Hepatocyte (in vitro differentiated cells): ENCODE results near the gene PCGF1. TPM values are rescaled to one million over a fixed set of nuclear protein-coding genes. Genes with fewer than 3 reads are reported as not detected.
A peak's percentile ranks its signal among the peaks of the same experiment; 100 is the strongest.

Experiments used
- DNase-seq: peaks from one replicate; pipeline ENCODE4 v3.0.0-alpha.2; 2016; ENCODE audit warnings: low spot score
- H2AFZ ChIP-seq: fragments of 200-600 bp; sonication (generic); 2 replicates; pipeline ENCODE4 v1.6.0; 2016; ENCODE audit warnings: antibody characterized with exemption, mild to moderate bottlenecking
- H3K27ac ChIP-seq: fragments of 200-600 bp; sonication (generic); 2 replicates; pipeline ENCODE4 v1.5.1; 2016; ENCODE audit warnings: mild to moderate bottlenecking
- H3K27me3 ChIP-seq: fragments of 200-600 bp; sonication (generic); 2 replicates; pipeline ENCODE4 v1.6.1; 2016
- H3K36me3 ChIP-seq: fragments of 200-600 bp; sonication (generic); replicated peaks from 2 replicates; pipeline ENCODE4 v1.5.1; 2016; ENCODE audit warnings: low read depth; ENCODE audit not compliant: insufficient read depth
- H3K4me1 ChIP-seq: fragments of 200-600 bp; sonication (generic); 2 replicates; pipeline ENCODE4 v1.5.1; 2016; ENCODE audit warnings: mild to moderate bottlenecking, moderate library complexity; ENCODE audit not compliant: insufficient read depth
- H3K4me2 ChIP-seq: fragments of 200-600 bp; sonication (generic); 2 replicates; pipeline ENCODE4 v1.6.0; 2016
- H3K4me3 ChIP-seq: fragments of 200-600 bp; sonication (generic); 2 replicates; pipeline ENCODE4 v1.5.1; 2016; ENCODE audit warnings: mild to moderate bottlenecking
- H3K79me2 ChIP-seq: fragments of 200-600 bp; sonication (generic); 2 replicates; pipeline ENCODE4 v1.6.0; 2017; ENCODE audit warnings: mild to moderate bottlenecking
- H3K9me2 ChIP-seq: fragments of 200-600 bp; sonication (generic); replicated peaks from 2 replicates; pipeline ENCODE4 v1.6.0; 2017; ENCODE audit warnings: mild to moderate bottlenecking; ENCODE audit not compliant: insufficient read depth
- H3K9me3 ChIP-seq: fragments of 200-600 bp; sonication (generic); 2 replicates; pipeline ENCODE4 v1.5.1; 2016; ENCODE audit warnings: low read depth, mild to moderate bottlenecking
- H4K20me1 ChIP-seq: fragments of 200-600 bp; sonication (generic); 2 replicates; pipeline ENCODE4 v1.6.0; 2016; ENCODE audit warnings: mild to moderate bottlenecking; ENCODE audit not compliant: insufficient read depth, poor library complexity, severe bottlenecking
- CTCF ChIP-seq: fragments of 200-600 bp; sonication (generic); IDR thresholded peaks from 2 replicates; pipeline ENCODE4 v1.5.1; 2016; ENCODE audit warnings: antibody characterized with exemption, mild to moderate bottlenecking; ENCODE audit not compliant: poor library complexity
- EZH2 ChIP-seq: fragments of 200-600 bp; sonication (generic); IDR thresholded peaks from 2 replicates; pipeline ENCODE4 v1.6.1; 2016; ENCODE audit warnings: antibody characterized with exemption, mild to moderate bottlenecking, borderline replicate concordance
- EZH2phosphoT487 ChIP-seq: fragments of 200-600 bp; sonication (generic); IDR thresholded peaks from one replicate; pipeline ENCODE4 v1.6.1; 2018; ENCODE audit warnings: antibody characterized with exemption, mild to moderate bottlenecking, low read depth, moderate library complexity; ENCODE audit not compliant: unreplicated experiment, severe bottlenecking
- WGBS: methylation state at CpG from one replicate; pipeline ENCODE4 v1.1.6; 2016; ENCODE audit warnings: low lambda C conversion rate; ENCODE audit errors: missing lambda C conversion rate; 5-methylcytosine and 5-hydroxymethylcytosine counted together
- polyA plus RNA-seq: library from polyadenylated mRNA; unstranded; fragments of >200 nt; fragmentation: Nextera tagmentation; extraction: Ambion mirVana; gene quantifications from 2 replicates; pipeline ENCODE4 v1.2.1, GENCODE V29; 2016
- total RNA-seq: library from RNA; depleted of rRNA; stranded (reverse); fragments of >200 nt; gene quantifications from 2 replicates; pipeline ENCODE4 v1.2.3, GENCODE V29; 2014

The PCGF1 gene
- total and polyA plus RNA-seq, 2 experiments from 2014 or later = 10.6 to 30.2 TPM

- TF ChIP-seq EZH2 = no peak
- no peak for TF ChIP-seq EZH2phosphoT487
- TF ChIP-seq CTCF = no peak
- no peak overlapping the region for H3K4me3 ChIP-seq
- H3K79me2 ChIP-seq = no peaks in the 10 kb centered on the region
- no peak overlapping the region for H2AFZ ChIP-seq
- WGBS = 73% methylated on average over 3 of the region's 3 CpGs
- no peaks in the 10 kb centered on the region for H4K20me1 ChIP-seq
- H3K36me3 ChIP-seq = no peaks in the 10 kb centered on the region
- no peaks in the 10 kb centered on the region for H3K9me2 ChIP-seq
- no peak overlapping the region for H3K4me2 ChIP-seq
- no peaks in the 10 kb centered on the region for H3K27me3 ChIP-seq
- H3K27ac ChIP-seq = no peak overlapping the region
- H3K9me3 ChIP-seq = no peaks in the 10 kb centered on the region
- H3K4me1 ChIP-seq = peaks cover 5% of the 10 kb centered on the region
- no peak for DNase-seq
Measured at GRCh38 chr2:74546004-74546403, 38.5 kb upstream of the PCGF1 start.

DNA sequence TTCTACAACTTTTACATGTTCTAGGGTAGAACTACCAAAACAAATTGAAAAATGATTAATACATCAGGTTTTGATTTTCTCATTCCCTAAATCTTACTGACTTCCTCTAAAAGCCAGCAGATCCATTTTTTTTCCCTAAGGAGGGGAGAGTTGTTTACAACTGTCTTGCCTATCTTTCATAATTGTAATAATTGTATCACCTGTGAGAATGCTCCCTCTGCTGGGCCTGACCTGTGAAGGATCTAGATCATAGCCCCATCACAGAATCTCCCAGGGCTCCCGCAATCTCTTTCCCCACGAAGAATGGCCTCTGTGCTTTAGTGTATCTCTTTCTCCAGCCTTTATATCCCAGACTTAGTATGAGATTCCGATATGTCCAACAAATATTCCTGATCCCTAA, 37.1 kb upstream of the PCGF1 start:
- no peak for DNase-seq

GRCh38 chr2:74542978-74543377, 35.5 kb upstream of the PCGF1 start:
- H3K4me2 ChIP-seq = no peak overlapping the region
- 96% methylated on average over 1 of the region's 1 CpG for WGBS
- no peaks in the 10 kb centered on the region for H3K27me3 ChIP-seq
- H3K27ac ChIP-seq = no peak overlapping the region
- no peaks in the 10 kb centered on the region for H3K79me2 ChIP-seq
- H3K9me2 ChIP-seq = no peaks in the 10 kb centered on the region
- no peaks in the 10 kb centered on the region for H3K36me3 ChIP-seq
- H3K9me3 ChIP-seq = no peaks in the 10 kb centered on the region
- DNase-seq = no peak
- no peak for TF ChIP-seq EZH2
- no peak for TF ChIP-seq CTCF
- no peak for TF ChIP-seq EZH2phosphoT487
- H4K20me1 ChIP-seq = no peaks in the 10 kb centered on the region
- H3K4me3 ChIP-seq = no peak overlapping the region
- H2AFZ ChIP-seq = no peak overlapping the region
- no peaks in the 10 kb centered on the region for H3K4me1 ChIP-seq

More for the DNA sequence above, 37.1 kb upstream of the PCGF1 start:
- H4K20me1 ChIP-seq = no peaks in the 10 kb centered on the region
- no peaks in the 10 kb centered on the region for H3K79me2 ChIP-seq
- no peaks in the 10 kb centered on the region for H3K27me3 ChIP-seq
- peak; percentile 6 for TF ChIP-seq CTCF
- no peak for TF ChIP-seq EZH2phosphoT487
- TF ChIP-seq EZH2 = no peak
- H3K27ac ChIP-seq = no peak overlapping the region
- H3K9me2 ChIP-seq = no peaks in the 10 kb centered on the region
- H3K4me3 ChIP-seq = no peak overlapping the region
- peaks cover 5% of the 10 kb centered on the region for H3K4me1 ChIP-seq
- H3K9me3 ChIP-seq = no peaks in the 10 kb centered on the region
- no peak overlapping the region for H2AFZ ChIP-seq
- 84% methylated on average over 3 of the region's 3 CpGs for WGBS
- H3K36me3 ChIP-seq = no peaks in the 10 kb centered on the region
- H3K4me2 ChIP-seq = no peak overlapping the region

- no peaks in the 10 kb centered on the region for H3K9me3 ChIP-seq
- no peak overlapping the region for H3K4me2 ChIP-seq
- H3K4me1 ChIP-seq = no peaks in the 10 kb centered on the region
- H3K4me3 ChIP-seq = no peak overlapping the region
- H2AFZ ChIP-seq = no peak overlapping the region
- no peaks in the 10 kb centered on the region for H3K36me3 ChIP-seq
- no peak for DNase-seq
- no peak overlapping the region for H3K27ac ChIP-seq
- TF ChIP-seq EZH2phosphoT487 (no peak), CTCF (no peak), EZH2 (no peak)
- H4K20me1 ChIP-seq = no peaks in the 10 kb centered on the region
- H3K9me2 ChIP-seq = no peaks in the 10 kb centered on the region
- H3K27me3 ChIP-seq = no peaks in the 10 kb centered on the region
- no peaks in the 10 kb centered on the region for H3K79me2 ChIP-seq
- 94% methylated on average over 5 of the region's 5 CpGs for WGBS
Measured at GRCh38 chr2:74540291-74540690, 32.8 kb upstream of the PCGF1 start.
